Trophoblast cell (in vitro differentiated cells and primary cell): ENCODE measurements around the gene PRC1.

Source experiments
- DNase-seq, 2 donors: peaks; one replicate each; pipeline ENCODE4 v3.0.0-alpha.2; 2016
- H2AFZ ChIP-seq: 2 replicates; pipeline ENCODE4 v1.6.1; 2013; ENCODE audit warnings: low read length, moderate library complexity, mild to moderate bottlenecking; ENCODE audit not compliant: insufficient read depth, poor library complexity
- H2AK5ac ChIP-seq: 2 replicates; pipeline ENCODE4 v1.6.1; 2013; ENCODE audit warnings: mild to moderate bottlenecking, low read length
- H2BK120ac ChIP-seq: 2 replicates; pipeline ENCODE4 v1.6.1; 2013; ENCODE audit warnings: low read length, mild to moderate bottlenecking, moderate library complexity; ENCODE audit not compliant: insufficient read depth, poor library complexity
- H2BK12ac ChIP-seq: 2 replicates; pipeline ENCODE4 v1.6.1; 2013; ENCODE audit warnings: mild to moderate bottlenecking, low read length, moderate library complexity
- H2BK5ac ChIP-seq: 2 replicates; pipeline ENCODE4 v1.6.1; 2013; ENCODE audit warnings: low read length, low read depth, moderate library complexity, mild to moderate bottlenecking; ENCODE audit not compliant: poor library complexity
- H3K14ac ChIP-seq: 2 replicates; pipeline ENCODE4 v1.6.1; 2013; ENCODE audit warnings: mild to moderate bottlenecking, low read length
- H3K18ac ChIP-seq: 2 replicates; pipeline ENCODE4 v1.6.1; 2013; ENCODE audit warnings: mild to moderate bottlenecking, low read length
- H3K23ac ChIP-seq: 2 replicates; pipeline ENCODE4 v1.6.1; 2013; ENCODE audit warnings: low read length
- H3K27ac ChIP-seq: 2 replicates; pipeline ENCODE4 v1.5.1; 2013; ENCODE audit warnings: low read depth, mild to moderate bottlenecking, inconsistent platforms, low read length, moderate library complexity
- H3K27me3 ChIP-seq: 2 replicates; pipeline ENCODE4 v1.6.1; 2013; ENCODE audit warnings: inconsistent platforms, mild to moderate bottlenecking, low read length, moderate library complexity; ENCODE audit not compliant: insufficient read depth
- H3K36me3 ChIP-seq, 2 experiments: 1 replicate in 1 of 2; 2 replicates in 1 of 2; pipeline ENCODE4 v1.6.1; 2013; ENCODE audit warnings: low read length in 2 of 2, mild to moderate bottlenecking in 2 of 2, moderate library complexity in 1 of 2; ENCODE audit not compliant: insufficient read depth in 2 of 2, control insufficient read depth in 1 of 2
- H3K4ac ChIP-seq: 2 replicates; pipeline ENCODE4 v1.6.1; 2013; ENCODE audit warnings: low read depth, mild to moderate bottlenecking, low read length, moderate library complexity
- H3K4me1 ChIP-seq, 2 experiments: 1 replicate in 1 of 2; 2 replicates in 1 of 2; pipeline ENCODE4 v1.6.1; 2013; ENCODE audit warnings: low read length in 2 of 2, mild to moderate bottlenecking in 2 of 2, moderate library complexity in 1 of 2; ENCODE audit not compliant: insufficient read depth in 2 of 2, control insufficient read depth in 1 of 2
- H3K4me2 ChIP-seq: 2 replicates; pipeline ENCODE4 v1.6.1; 2013; ENCODE audit warnings: inconsistent platforms, mild to moderate bottlenecking, low read length, moderate library complexity
- H3K4me3 ChIP-seq: 2 replicates; pipeline ENCODE4 v1.5.1; 2013; ENCODE audit warnings: mild to moderate bottlenecking, low read depth, low read length, inconsistent platforms
- H3K79me1 ChIP-seq: one replicate; pipeline ENCODE4 v1.6.1; 2013; ENCODE audit warnings: low read length
- H3K79me2 ChIP-seq: 2 replicates; pipeline ENCODE4 v1.6.1; 2013; ENCODE audit warnings: low read length, mild to moderate bottlenecking; ENCODE audit not compliant: control insufficient read depth, insufficient read depth, poor library complexity
- H3K9ac ChIP-seq: 2 replicates; pipeline ENCODE4 v1.6.1; 2013; ENCODE audit warnings: mild to moderate bottlenecking, low read length
- H3K9me3 ChIP-seq: 2 replicates; pipeline ENCODE4 v1.6.1; 2013; ENCODE audit warnings: low read depth, mild to moderate bottlenecking, control low read depth, inconsistent platforms, low read length; ENCODE audit not compliant: insufficient read depth
- H4K12ac ChIP-seq: 2 replicates; pipeline ENCODE4 v1.6.1; 2013; ENCODE audit warnings: low read depth, mild to moderate bottlenecking, low read length, moderate library complexity
- H4K8ac ChIP-seq: 2 replicates; pipeline ENCODE4 v1.6.1; 2013; ENCODE audit warnings: low read depth, mild to moderate bottlenecking, low read length, moderate library complexity
- H4K91ac ChIP-seq: one replicate; pipeline ENCODE4 v1.6.1; 2013; ENCODE audit warnings: low read depth, mild to moderate bottlenecking, low read length, moderate library complexity
- WGBS: extraction: QIAGEN DNeasy Blood & Tissue Kit; methylation state at CpG from one replicate; pipeline ENCODE4 v1.1.7; 2013; ENCODE audit warnings: missing lambda C conversion rate; ENCODE audit not compliant: insufficient read length, insufficient coverage; ENCODE audit errors: extremely low coverage; 5-methylcytosine and 5-hydroxymethylcytosine counted together

The PRC1 gene

DNA sequence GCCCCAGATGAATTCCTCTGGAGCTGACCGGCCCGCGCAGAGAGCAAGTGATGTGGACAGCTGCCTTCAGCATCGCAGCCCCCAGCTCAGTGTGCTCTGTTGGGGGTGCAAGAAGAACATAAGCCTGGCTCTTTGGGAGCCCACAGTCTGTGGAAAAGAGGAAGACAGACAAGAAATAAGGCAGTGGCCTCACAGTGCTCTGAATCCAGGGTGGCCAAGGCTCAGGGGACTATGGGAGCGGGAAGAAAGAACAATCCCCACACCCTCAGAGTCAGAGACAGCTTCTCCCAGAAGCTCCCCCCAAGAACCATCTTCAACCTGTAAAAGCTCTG lies 61.7 kb downstream of the PRC1 start:
- Histone ChIP-seq H3K9ac (no peak overlapping the region), H3K4me1 (peaks cover 8 to 14% of the 10 kb centered on the region in 2 experiments), H4K8ac (no peak overlapping the region), H3K79me2 (peaks cover 10% of the 10 kb centered on the region), H3K4me2 (no peak overlapping the region), H4K12ac (no peak overlapping the region), H3K79me1 (peaks cover 9% of the 10 kb centered on the region), H2BK12ac (no peak overlapping the region), H3K27me3 (no peaks in the 10 kb centered on the region), H3K36me3 (peaks cover 2 to 4% of the 10 kb centered on the region in 2 experiments), H4K91ac (no peak overlapping the region), H2AFZ (peak overlapping the region; percentile 11), H3K14ac (no peak overlapping the region), H3K18ac (no peak overlapping the region), H2BK5ac (no peak overlapping the region), H3K23ac (no peak overlapping the region), H3K4ac (no peak overlapping the region), H3K9me3 (no peaks in the 10 kb centered on the region), H3K27ac (no peak overlapping the region), H2AK5ac (no peak overlapping the region), H3K4me3 (no peak overlapping the region), H2BK120ac (no peak overlapping the region)
- no peak for DNase-seq
- WGBS, result no CpG with 5 or more reads among the region's 5 CpGs

DNA sequence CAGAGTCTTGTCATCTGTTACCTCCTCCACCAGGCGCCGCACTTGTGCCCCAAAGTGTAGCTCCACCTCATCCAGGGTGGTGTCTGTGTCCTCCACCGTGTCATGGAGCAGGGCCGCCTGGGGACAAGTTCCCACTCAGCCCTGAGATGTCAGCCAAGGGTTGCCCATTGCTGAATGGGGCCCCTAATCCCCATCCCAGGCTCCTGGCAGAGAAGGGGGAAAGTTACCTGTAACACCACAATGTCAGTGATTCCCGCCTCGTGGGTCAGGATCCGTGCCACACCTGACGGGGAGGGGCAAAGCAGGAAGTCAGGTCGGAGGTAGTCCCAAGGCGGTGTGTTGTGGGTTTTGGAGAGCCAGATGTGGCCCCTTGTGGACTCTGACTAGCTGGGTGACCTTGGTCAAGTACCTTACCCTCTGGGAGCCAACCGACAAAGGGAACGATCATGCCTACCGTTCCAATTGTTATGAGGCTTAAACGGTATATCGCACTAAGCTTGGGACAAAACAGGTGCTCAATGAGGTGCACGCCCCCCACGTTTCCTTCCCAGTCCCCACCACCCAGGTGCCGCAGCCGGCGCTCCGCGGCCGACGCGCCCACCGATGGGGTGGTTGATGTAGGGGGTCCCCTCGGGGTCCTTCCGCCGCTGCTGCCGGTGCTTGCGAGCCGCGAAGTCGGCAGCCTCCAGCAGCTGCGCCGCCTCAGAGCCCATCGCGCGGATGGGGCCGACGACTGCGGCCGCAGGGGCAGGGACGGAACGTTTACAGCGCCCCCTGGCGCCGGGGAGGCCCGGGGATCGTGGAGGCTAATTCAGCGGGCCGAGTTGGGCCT lies 62.3 kb downstream of the PRC1 start, which contains the start of gene HDDC3:
Gene HDDC3, minus strand, starts transcription at position 722 of the 832 bp plus-strand sequence. Its CDS starts 9 bp downstream, at position 713.
- Histone ChIP-seq H2AK5ac (no peak within 1 kb of the TSS), H3K18ac (peak within 1 kb of the TSS; percentile 73)

DNA sequence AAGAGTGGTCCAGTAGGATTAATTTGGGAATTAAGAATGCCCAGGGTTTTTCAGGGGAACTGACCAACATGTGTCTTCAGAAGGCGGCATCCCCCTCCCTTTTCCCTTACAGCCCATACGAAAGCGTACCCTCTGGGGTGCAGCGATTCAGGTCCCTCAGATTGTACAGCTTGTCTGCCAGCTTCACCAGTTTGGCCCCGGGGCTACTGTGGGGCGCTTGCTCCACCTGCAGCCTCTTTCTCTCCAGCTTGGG lies 62.8 kb downstream of the PRC1 start:
- Histone ChIP-seq H4K8ac (no peak overlapping the region), H2AFZ (no peak overlapping the region), H3K9ac (no peak overlapping the region), H3K14ac (no peak overlapping the region), H3K9me3 (no peaks in the 10 kb centered on the region), H4K91ac (no peak overlapping the region), H3K27ac (no peak overlapping the region), H3K4me3 (no peak overlapping the region), H3K18ac (no peak overlapping the region), H4K12ac (no peak overlapping the region), H3K4me1 (peaks cover 8 to 14% of the 10 kb centered on the region in 2 experiments), H3K4me2 (peak overlapping the region; percentile 83), H2BK120ac (no peak overlapping the region), H2AK5ac (no peak overlapping the region), H3K23ac (no peak overlapping the region), H3K79me1 (peaks cover 9% of the 10 kb centered on the region), H2BK12ac (no peak overlapping the region), H2BK5ac (no peak overlapping the region), H3K36me3 (peaks cover 2 to 4% of the 10 kb centered on the region in 2 experiments), H3K27me3 (no peaks in the 10 kb centered on the region), H3K4ac (no peak overlapping the region), H3K79me2 (peaks cover 10% of the 10 kb centered on the region)
- no peak for DNase-seq
- WGBS, result no CpG with 5 or more reads among the region's 6 CpGs

More for the DNA sequence above, 62.3 kb downstream of the PRC1 start, which contains the start of gene HDDC3:
- Histone ChIP-seq H4K8ac (peak within 1 kb of the TSS; percentile 67), H3K27ac (no peak within 1 kb of the TSS), H3K9me3 (no peaks in the 10 kb centered on the region), H2BK12ac (no peak within 1 kb of the TSS), H3K9ac (peak within 1 kb of the TSS; percentile 19), H3K4ac (peak within 1 kb of the TSS; percentile 20), H4K91ac (peak within 1 kb of the TSS; percentile 68), H3K4me3 (peak within 1 kb of the TSS; percentile 81), H3K79me1 (peaks cover 9% of the 10 kb centered on the region), H2BK5ac (no peak within 1 kb of the TSS), H3K4me2 (peak within 1 kb of the TSS; percentile 83), H2BK120ac (no peak within 1 kb of the TSS), H3K14ac (peak within 1 kb of the TSS; percentile 50), H4K12ac (peak within 1 kb of the TSS; percentile 76), H2AFZ (peak within 1 kb of the TSS; percentile 94), H3K36me3 (peaks cover 2 to 4% of the 10 kb centered on the region in 2 experiments), H3K79me2 (peaks cover 10% of the 10 kb centered on the region), H3K4me1 (peaks cover 8 to 14% of the 10 kb centered on the region in 2 experiments), H3K23ac (no peak within 1 kb of the TSS), H3K27me3 (no peaks in the 10 kb centered on the region)
- DNase-seq, result peak; percentile 92 to 98
- WGBS, result no CpG with 5 or more reads among the region's 52 CpGs

DNA sequence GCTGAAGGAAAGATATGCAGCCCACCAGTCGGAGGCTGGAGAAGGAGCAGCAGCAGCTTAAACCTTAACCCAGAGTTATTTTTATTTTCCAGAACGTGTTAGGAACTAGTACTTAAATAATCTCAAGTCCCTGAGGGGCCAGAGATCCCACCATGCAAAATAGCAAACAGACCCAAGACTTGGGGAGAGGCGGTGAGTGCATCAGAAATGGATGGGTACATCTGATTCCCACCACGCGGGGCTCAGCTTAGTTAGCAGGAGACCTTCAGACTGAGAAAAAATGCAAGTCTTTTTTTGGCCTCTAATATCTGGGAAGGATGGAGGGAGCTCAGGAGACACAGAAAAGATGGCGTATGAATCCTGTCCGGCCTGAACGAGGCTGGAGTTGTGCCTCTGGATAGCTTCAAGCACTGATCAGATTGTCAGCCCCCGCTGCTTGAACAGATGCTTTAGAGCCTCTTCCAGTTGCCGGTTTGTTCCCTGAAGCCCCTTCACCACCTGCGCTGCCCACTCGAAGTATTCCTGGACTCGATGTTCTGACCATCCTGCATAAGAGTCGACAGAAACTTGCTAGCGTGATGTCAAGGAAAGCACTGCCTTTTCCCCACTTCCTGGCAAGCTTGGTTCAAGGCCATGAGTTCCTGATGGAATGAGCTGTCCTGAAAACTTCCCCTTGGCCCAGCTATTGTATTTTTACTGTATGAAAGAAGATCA lies 63.3 kb downstream of the PRC1 start:
- no peak overlapping the region for H3K4me3 ChIP-seq
- peaks cover 10% of the 10 kb centered on the region for H3K79me2 ChIP-seq
- no peak overlapping the region for H3K4me2 ChIP-seq
- no peak overlapping the region for H3K23ac ChIP-seq
- H3K27me3 ChIP-seq, result no peaks in the 10 kb centered on the region
- no peak overlapping the region for H4K12ac ChIP-seq
- no peak overlapping the region for H2BK120ac ChIP-seq
- no CpG with 5 or more reads among the region's 15 CpGs for WGBS
- H3K79me1 ChIP-seq, result peaks cover 9% of the 10 kb centered on the region
- H2AK5ac ChIP-seq, result no peak overlapping the region
- H3K9me3 ChIP-seq, result no peaks in the 10 kb centered on the region
- H4K91ac ChIP-seq, result no peak overlapping the region
- H3K9ac ChIP-seq, result no peak overlapping the region
- H3K36me3 ChIP-seq, result no peaks in the 10 kb centered on the region
- no peak overlapping the region for H3K18ac ChIP-seq
- no peak overlapping the region for H4K8ac ChIP-seq
- no peak overlapping the region for H2AFZ ChIP-seq
- H2BK12ac ChIP-seq, result no peak overlapping the region
- no peak overlapping the region for H3K14ac ChIP-seq
- H3K27ac ChIP-seq, result no peak overlapping the region
- no peak overlapping the region for H3K4ac ChIP-seq
- no peak for DNase-seq
- no peak overlapping the region for H2BK5ac ChIP-seq
- H3K4me1 ChIP-seq, result peaks cover 5 to 10% of the 10 kb centered on the region in 2 experiments
